Smooth muscle cell (in vitro differentiated cells): ENCODE results near the gene NUP210. TPM values are rescaled to one million over a fixed set of nuclear protein-coding genes. Genes with fewer than 3 reads are reported as not detected.

Experiments
- DNase-seq: peaks from one replicate; lab custom pipeline; 2025; ENCODE audit not compliant: unreplicated experiment; lab: John Stamatoyannopoulos, UW
- H2AFZ ChIP-seq: fragments of 200-600 bp; sonication (generic); 2 replicates; pipeline ENCODE4 v1.6.0; 2016; ENCODE audit warnings: antibody characterized with exemption, low read depth, mild to moderate bottlenecking
- H3F3A ChIP-seq: fragments of 200-600 bp; sonication (generic); 2 replicates; pipeline ENCODE4 v1.6.0; 2017; ENCODE audit warnings: antibody characterized with exemption, low read depth
- H3K27ac ChIP-seq: fragments of 200-600 bp; sonication (generic); 2 replicates; pipeline ENCODE4 v1.5.1; 2016; ENCODE audit warnings: low read depth, mild to moderate bottlenecking
- H3K27me3 ChIP-seq: fragments of 200-600 bp; sonication (generic); 2 replicates; pipeline ENCODE4 v1.6.1; 2016; ENCODE audit warnings: low read depth, mild to moderate bottlenecking
- H3K36me3 ChIP-seq: fragments of 200-600 bp; sonication (generic); 2 replicates; pipeline ENCODE4 v1.5.1; 2016; ENCODE audit warnings: low read depth
- H3K4me1 ChIP-seq: fragments of 200-600 bp; sonication (generic); 2 replicates; pipeline ENCODE4 v1.5.1; 2016; ENCODE audit warnings: low read depth
- H3K4me2 ChIP-seq: fragments of 200-600 bp; sonication (generic); 2 replicates; pipeline ENCODE4 v1.6.0; 2016; ENCODE audit warnings: mild to moderate bottlenecking
- H3K4me3 ChIP-seq: fragments of 200-600 bp; sonication (generic); 2 replicates; pipeline ENCODE4 v1.5.1; 2016; ENCODE audit warnings: mild to moderate bottlenecking
- H3K79me2 ChIP-seq: fragments of 200-600 bp; sonication (generic); 2 replicates; pipeline ENCODE4 v1.6.0; 2016; ENCODE audit warnings: low read depth, mild to moderate bottlenecking
- H3K9ac ChIP-seq: fragments of 200-600 bp; sonication (generic); 2 replicates; pipeline ENCODE4 v1.6.0; 2016; ENCODE audit warnings: low read depth
- H3K9me3 ChIP-seq: fragments of 200-600 bp; sonication (generic); replicated peaks from 2 replicates; pipeline ENCODE4 v1.5.1; 2016; ENCODE audit warnings: low read depth
- H4K20me1 ChIP-seq: fragments of 200-600 bp; sonication (generic); 2 replicates; pipeline ENCODE4 v1.6.0; 2016; ENCODE audit warnings: low read depth
- WGBS: methylation state at CpG from one replicate; pipeline ENCODE4 v1.1.7; 2016; ENCODE audit warnings: low lambda C conversion rate; 5-methylcytosine and 5-hydroxymethylcytosine counted together
- polyA plus RNA-seq: library from polyadenylated mRNA; unstranded; fragments of >200 nt; fragmentation: Nextera tagmentation; extraction: Ambion mirVana; gene quantifications from 2 replicates; pipeline ENCODE4 v1.2.1, GENCODE V29; 2016
- total RNA-seq: library from RNA; depleted of rRNA; stranded (reverse); fragments of >200 nt; gene quantifications from 2 replicates; pipeline ENCODE4 v1.2.3, GENCODE V29; 2014
- TF ChIP-seq, protein P1 (sequence below): fragments of 200-600 bp; sonication (generic); IDR thresholded peaks from 2 replicates; pipeline ENCODE4 v1.5.1; 2017; ENCODE audit warnings: borderline replicate concordance, mild to moderate bottlenecking, antibody characterized with exemption; ENCODE audit not compliant: insufficient read depth, poor library complexity, severe bottlenecking

NUP210 gene
- total and polyA plus RNA-seq, 2 experiments from 2014 or later, result 0.35 to 1.5 TPM

DNA sequence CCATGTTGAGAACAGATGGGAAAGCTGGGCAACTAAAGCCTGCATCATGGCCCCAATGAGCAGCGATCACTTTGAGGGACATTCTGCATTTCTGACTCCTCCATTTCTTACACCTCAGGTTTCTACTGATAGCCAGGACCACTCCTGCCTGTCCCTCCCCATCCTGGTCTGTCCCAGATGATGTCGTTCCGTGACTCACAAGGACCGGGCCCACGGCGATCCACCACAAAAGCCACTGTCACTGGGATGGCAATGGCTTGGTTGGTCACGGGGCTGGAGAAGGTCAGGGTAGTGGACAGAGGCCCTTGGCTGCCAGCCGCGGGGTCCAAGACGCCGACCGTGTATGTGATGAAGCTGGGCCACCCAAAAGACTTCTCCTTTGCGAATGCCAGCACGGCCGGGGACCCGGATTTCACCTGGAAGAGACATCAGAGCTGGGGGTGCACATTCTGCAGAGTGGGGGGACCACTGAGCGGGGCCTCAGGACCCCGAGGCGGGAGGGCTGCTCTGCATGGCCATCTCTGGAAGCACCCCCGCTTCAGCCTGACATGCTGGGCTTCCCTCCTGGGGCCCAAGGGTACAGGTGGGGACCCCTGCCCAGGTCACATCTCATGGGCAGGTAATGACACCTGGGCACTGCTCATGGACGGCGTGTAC is 100.4 kb downstream of the NUP210 start:
- Histone ChIP-seq H3K79me2 (no peaks in the 10 kb centered on the region), H3K27me3 (no peaks in the 10 kb centered on the region), H2AFZ (no peak overlapping the region), H4K20me1 (no peaks in the 10 kb centered on the region), H3K27ac (no peak overlapping the region), H3F3A (no peaks in the 10 kb centered on the region), H3K9ac (no peak overlapping the region), H3K4me3 (no peak overlapping the region), H3K4me2 (no peak overlapping the region), H3K4me1 (no peaks in the 10 kb centered on the region), H3K36me3 (no peaks in the 10 kb centered on the region), H3K9me3 (no peaks in the 10 kb centered on the region)
- no peak for DNase-seq
- 95% methylated on average over 22 of the region's 22 CpGs for WGBS
- TF ChIP-seq, protein P1, sequence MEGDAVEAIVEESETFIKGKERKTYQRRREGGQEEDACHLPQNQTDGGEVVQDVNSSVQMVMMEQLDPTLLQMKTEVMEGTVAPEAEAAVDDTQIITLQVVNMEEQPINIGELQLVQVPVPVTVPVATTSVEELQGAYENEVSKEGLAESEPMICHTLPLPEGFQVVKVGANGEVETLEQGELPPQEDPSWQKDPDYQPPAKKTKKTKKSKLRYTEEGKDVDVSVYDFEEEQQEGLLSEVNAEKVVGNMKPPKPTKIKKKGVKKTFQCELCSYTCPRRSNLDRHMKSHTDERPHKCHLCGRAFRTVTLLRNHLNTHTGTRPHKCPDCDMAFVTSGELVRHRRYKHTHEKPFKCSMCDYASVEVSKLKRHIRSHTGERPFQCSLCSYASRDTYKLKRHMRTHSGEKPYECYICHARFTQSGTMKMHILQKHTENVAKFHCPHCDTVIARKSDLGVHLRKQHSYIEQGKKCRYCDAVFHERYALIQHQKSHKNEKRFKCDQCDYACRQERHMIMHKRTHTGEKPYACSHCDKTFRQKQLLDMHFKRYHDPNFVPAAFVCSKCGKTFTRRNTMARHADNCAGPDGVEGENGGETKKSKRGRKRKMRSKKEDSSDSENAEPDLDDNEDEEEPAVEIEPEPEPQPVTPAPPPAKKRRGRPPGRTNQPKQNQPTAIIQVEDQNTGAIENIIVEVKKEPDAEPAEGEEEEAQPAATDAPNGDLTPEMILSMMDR, result no peak

DNA sequence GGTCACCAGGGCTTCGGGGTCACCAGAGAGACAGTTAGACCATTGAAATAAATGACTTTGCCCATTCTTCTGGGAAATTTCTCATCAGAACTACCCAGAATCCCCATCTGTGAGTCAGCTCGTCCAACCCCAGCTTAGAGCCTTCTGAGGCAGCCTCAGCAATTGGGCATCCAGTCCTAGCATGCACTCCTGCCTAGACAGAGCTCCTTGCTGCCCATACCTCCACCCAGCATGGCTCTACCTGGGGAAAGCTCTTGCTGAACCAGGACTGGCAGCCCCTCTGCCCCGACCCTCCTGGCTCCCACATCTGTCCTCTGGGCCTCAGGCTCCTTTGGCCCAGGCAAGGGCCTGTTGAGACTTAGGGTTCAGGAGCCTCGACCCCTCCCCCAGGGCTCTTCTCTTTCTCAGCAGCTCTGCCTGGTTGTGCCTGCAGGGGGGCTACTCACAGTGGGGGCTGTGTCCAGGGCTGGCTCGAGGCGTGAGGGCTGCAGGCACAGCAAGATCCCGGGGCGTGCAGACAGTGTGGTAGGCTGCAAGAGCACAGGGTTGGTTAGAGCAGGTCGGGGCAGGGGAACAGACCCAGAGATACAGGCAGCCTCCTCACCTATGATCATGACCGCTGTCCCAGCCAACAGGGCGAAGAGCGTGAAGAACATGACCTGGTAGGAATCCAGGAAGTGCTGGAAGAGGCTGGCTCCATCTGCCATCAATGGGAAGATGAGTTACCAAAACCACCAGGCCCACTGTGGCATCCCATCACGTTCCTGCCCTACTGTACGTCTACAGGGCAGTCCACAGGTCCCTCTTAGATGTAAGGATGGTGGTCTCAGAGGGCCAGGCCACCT is 101.3 kb downstream of the NUP210 start:
- WGBS, result 91% methylated on average over 14 of the region's 14 CpGs
- H3K9me3 ChIP-seq, result no peaks in the 10 kb centered on the region
- no peak overlapping the region for H3K4me2 ChIP-seq
- no peaks in the 10 kb centered on the region for H3F3A ChIP-seq
- TF ChIP-seq, protein P1, result no peak
- no peaks in the 10 kb centered on the region for H3K27me3 ChIP-seq
- no peaks in the 10 kb centered on the region for H3K79me2 ChIP-seq
- no peaks in the 10 kb centered on the region for H3K36me3 ChIP-seq
- no peaks in the 10 kb centered on the region for H3K4me1 ChIP-seq
- H4K20me1 ChIP-seq, result no peaks in the 10 kb centered on the region
- no peak overlapping the region for H3K4me3 ChIP-seq
- H3K27ac ChIP-seq, result no peak overlapping the region
- no peak overlapping the region for H3K9ac ChIP-seq
- DNase-seq, result no peak
- H2AFZ ChIP-seq, result no peak overlapping the region

DNA sequence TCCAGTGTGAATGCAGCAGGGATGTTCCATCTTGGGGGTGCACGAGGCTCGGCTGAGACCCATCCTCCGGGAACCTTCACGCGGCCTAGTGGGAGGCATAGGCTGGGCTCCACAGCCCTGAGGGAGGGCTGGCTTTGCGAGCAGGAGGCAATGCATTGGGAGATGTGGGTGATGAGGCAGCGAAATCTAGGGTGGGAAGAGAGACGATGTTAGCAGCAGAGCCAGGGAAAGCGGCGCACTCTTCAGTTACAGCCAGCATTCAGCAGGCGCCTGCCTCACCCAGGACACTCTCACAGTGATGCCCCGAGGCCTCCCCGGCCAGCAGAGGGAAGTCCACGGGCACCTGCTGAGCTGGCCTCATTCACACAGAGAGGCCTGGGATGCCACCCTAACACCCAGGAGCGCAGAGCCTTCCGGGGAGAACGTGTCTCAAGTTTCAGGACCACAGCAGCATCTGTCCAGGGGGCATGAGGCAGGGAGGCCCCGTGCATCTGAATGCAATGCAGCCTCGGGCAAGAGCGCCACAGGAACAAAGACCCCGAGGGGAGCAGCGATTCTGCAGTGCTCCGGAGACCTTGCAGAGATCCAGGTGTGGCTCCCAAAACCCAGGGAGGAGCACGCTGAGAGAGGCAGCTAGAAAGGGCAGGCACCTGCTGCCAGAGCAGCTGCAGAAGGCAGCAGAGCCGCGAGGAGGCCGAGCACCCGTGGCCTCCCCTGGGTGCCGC is 102.4 kb downstream of the NUP210 start:
- H3K36me3 ChIP-seq, result no peaks in the 10 kb centered on the region
- no peaks in the 10 kb centered on the region for H3K9me3 ChIP-seq
- H3K4me2 ChIP-seq, result no peak overlapping the region
- TF ChIP-seq, protein P1, result no peak
- H3K9ac ChIP-seq, result no peak overlapping the region
- no peak overlapping the region for H3K4me3 ChIP-seq
- H2AFZ ChIP-seq, result no peak overlapping the region
- no peaks in the 10 kb centered on the region for H3K79me2 ChIP-seq
- H4K20me1 ChIP-seq, result no peaks in the 10 kb centered on the region
- no peaks in the 10 kb centered on the region for H3K27me3 ChIP-seq
- DNase-seq, result no peak
- H3F3A ChIP-seq, result no peaks in the 10 kb centered on the region
- WGBS, result 91% methylated on average over 27 of the region's 29 CpGs
- H3K4me1 ChIP-seq, result no peaks in the 10 kb centered on the region
- H3K27ac ChIP-seq, result no peak overlapping the region
